WERI-Rb-1 (cell line): ENCODE data around the gene RPLP2.

Experiments used
- DNase-seq: peaks from one replicate; pipeline ENCODE4 v3.0.0-alpha.2; 2020
- H3K27ac ChIP-seq: fragments of 250-450 bp; sonication (Bioruptor Pico); 2 replicates; pipeline ENCODE4 v1.5.1; 2020; ENCODE audit warnings: mild to moderate bottlenecking, moderate library complexity
- H3K27me3 ChIP-seq: fragments of 250-450 bp; sonication (Bioruptor Pico); 2 replicates; pipeline ENCODE4 v1.5.1; 2021; ENCODE audit warnings: mild to moderate bottlenecking, low read depth, moderate library complexity; ENCODE audit not compliant: insufficient read depth, severe bottlenecking
- H3K36me3 ChIP-seq: fragments of 250-450 bp; sonication (Bioruptor Pico); 2 replicates; pipeline ENCODE4 v1.5.1; 2020; ENCODE audit warnings: mild to moderate bottlenecking, moderate library complexity
- H3K4me3 ChIP-seq: 2 replicates; pipeline ENCODE4 v1.5.1; 2011; ENCODE audit warnings: low read depth, mild to moderate bottlenecking, control low read depth, low read length
- H3K9me3 ChIP-seq: fragments of 250-450 bp; sonication (Bioruptor Pico); 2 replicates; pipeline ENCODE4 v1.5.1; 2021; ENCODE audit warnings: mild to moderate bottlenecking, moderate library complexity; ENCODE audit not compliant: severe bottlenecking
- TF ChIP-seq, protein P1 (sequence below): IDR thresholded peaks from 2 replicates; pipeline ENCODE4 v1.5.1; 2011; ENCODE audit warnings: low read depth, mild to moderate bottlenecking, control low read depth, inconsistent platforms, low read length

The RPLP2 gene

DNA sequence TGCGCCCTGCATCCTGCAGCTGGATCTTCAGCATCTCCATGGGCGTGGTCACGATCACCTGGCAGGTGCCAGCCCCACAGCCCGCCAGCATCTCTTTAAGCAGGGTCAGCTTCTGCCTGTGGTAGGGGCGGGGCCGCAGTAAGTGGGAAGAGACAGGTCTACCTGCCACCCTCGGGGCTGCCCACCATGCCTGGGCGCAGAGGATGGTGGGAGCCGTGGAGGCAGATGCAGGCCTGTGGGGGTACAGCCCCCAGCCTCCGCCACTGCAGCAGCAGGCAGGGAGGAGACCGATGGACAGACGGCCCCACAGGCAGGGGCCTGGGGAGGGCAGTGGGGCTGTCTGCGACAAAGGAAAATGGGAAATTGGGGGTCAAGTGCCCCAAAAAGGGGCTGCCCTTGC, 16.9 kb upstream of the RPLP2 start:
- no peaks in the 10 kb centered on the region for H3K9me3 ChIP-seq
- peaks cover 35% of the 10 kb centered on the region for H3K36me3 ChIP-seq
- H3K4me3 ChIP-seq: no peak overlapping the region
- TF ChIP-seq, protein P1, sequence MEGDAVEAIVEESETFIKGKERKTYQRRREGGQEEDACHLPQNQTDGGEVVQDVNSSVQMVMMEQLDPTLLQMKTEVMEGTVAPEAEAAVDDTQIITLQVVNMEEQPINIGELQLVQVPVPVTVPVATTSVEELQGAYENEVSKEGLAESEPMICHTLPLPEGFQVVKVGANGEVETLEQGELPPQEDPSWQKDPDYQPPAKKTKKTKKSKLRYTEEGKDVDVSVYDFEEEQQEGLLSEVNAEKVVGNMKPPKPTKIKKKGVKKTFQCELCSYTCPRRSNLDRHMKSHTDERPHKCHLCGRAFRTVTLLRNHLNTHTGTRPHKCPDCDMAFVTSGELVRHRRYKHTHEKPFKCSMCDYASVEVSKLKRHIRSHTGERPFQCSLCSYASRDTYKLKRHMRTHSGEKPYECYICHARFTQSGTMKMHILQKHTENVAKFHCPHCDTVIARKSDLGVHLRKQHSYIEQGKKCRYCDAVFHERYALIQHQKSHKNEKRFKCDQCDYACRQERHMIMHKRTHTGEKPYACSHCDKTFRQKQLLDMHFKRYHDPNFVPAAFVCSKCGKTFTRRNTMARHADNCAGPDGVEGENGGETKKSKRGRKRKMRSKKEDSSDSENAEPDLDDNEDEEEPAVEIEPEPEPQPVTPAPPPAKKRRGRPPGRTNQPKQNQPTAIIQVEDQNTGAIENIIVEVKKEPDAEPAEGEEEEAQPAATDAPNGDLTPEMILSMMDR: no peak
- H3K27ac ChIP-seq: peak overlapping the region; percentile 84
- no peak for DNase-seq
- no peaks in the 10 kb centered on the region for H3K27me3 ChIP-seq

DNA sequence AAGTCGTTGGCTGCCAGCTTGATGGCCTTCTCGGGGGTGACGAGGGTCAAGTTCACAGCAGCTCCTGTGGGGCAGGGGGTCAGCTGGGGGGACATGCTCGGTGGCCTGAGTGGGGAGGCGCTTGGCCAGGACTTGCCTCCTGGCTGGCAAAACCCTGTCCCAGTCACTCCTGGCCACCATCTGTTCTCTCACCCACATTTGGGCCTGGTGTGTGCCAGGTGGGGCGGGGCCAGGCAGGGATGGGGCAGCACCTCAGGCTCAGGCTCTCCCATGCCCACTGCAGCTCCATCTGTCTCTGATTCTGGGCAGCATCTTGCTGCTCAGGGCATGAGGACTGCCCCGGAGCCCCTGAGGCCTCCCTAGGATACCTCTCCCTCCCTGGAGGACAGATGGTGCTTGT, 16.2 kb upstream of the RPLP2 start:
- Histone ChIP-seq H3K27me3 (no peaks in the 10 kb centered on the region), H3K9me3 (no peaks in the 10 kb centered on the region), H3K27ac (peak overlapping the region; percentile 84), H3K4me3 (peak overlapping the region; percentile 3; the same call in 1 of the 2 replicates), H3K36me3 (peaks cover 37% of the 10 kb centered on the region)
- TF ChIP-seq, protein P1: no peak
- DNase-seq: no peak

DNA sequence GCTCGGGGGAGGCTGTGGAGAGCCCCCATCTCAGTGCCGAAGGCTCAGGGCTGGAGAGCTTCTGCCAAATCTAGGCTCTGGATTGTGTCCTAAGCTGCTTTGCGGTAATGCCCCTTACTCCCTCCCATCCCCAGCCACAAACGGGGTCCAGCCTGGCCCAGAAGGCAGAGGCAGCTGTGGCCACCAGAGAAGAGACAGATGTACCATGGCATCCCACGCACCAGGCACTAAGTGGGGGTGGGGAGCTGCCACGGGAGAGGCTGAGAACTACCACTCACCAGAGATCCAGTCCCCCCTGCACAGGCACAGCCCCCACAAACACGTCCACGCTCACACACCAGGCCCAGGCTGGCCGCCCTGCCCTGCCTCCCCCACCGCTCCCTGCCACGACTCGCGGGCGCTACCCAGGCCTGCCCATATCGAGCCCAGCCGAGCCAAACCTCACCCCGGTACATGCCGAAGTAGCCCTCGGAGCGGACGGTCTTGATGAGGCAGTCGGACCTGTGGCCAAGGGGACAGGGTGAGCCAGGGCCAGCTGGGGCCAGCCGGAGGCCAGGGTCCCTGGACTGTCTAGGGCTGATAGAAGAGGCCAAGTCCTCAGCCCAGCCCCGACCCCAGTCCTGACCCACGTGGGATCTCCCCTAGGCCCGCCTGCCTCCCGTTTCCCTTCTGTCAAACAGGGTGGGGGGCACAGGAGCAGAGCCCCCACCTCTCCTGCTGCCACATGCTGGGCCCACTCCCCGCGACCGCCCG, 15.6 kb upstream of the RPLP2 start:
- H3K36me3 ChIP-seq: peaks cover 44% of the 10 kb centered on the region
- peak overlapping the region; percentile 68 for H3K4me3 ChIP-seq
- H3K27ac ChIP-seq: peak overlapping the region; percentile 84
- TF ChIP-seq, protein P1: no peak
- H3K9me3 ChIP-seq: no peaks in the 10 kb centered on the region
- no peaks in the 10 kb centered on the region for H3K27me3 ChIP-seq
- peak; percentile 78 for DNase-seq

DNA sequence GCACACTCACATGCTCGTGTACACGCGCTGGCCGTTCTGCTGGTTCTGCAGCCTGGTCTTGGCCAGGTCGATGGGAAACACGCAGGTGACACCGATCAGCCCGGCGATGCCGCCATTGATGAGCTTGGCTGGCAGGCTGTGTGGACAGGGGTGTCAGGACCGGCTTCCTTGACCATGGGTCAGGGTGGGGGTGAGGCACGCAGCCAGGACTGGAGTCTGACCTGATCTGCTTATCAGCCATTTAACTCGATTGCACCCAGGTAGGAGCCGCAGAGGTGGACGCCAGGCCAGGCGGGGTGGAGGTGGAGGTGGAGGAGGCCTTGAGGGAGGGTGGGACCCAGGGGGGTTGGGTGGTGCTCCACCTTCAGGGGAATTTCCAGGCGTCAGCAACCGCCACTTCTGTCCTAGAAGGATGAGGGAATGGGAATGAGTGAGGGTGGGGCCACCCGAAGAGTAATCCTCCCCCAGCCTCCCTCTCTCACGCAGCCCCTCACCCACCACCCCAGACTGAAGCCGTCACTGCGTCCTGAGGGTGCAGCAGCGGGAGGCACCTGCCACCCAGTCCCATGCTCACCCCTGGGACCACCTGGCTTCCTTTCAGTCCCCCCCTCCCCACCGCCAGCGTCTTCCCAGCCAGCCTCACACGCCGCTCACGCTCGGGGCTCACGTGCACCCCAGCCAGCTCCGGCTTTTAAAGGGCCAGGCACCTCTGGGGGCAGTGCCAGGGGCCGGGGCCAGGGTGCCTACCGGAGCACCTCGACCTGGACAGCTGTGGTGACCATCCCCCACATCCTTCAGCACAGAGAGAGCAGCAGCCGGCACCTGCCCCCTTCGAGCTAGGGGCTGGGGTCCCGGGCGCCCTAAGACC, 14.8 kb upstream of the RPLP2 start:
- Histone ChIP-seq H3K27ac (peak overlapping the region; percentile 84), H3K4me3 (peak overlapping the region; percentile 68), H3K9me3 (no peaks in the 10 kb centered on the region), H3K27me3 (no peaks in the 10 kb centered on the region), H3K36me3 (peaks cover 52% of the 10 kb centered on the region)
- DNase-seq: peak; percentile 60
- TF ChIP-seq, protein P1: no peak

DNA sequence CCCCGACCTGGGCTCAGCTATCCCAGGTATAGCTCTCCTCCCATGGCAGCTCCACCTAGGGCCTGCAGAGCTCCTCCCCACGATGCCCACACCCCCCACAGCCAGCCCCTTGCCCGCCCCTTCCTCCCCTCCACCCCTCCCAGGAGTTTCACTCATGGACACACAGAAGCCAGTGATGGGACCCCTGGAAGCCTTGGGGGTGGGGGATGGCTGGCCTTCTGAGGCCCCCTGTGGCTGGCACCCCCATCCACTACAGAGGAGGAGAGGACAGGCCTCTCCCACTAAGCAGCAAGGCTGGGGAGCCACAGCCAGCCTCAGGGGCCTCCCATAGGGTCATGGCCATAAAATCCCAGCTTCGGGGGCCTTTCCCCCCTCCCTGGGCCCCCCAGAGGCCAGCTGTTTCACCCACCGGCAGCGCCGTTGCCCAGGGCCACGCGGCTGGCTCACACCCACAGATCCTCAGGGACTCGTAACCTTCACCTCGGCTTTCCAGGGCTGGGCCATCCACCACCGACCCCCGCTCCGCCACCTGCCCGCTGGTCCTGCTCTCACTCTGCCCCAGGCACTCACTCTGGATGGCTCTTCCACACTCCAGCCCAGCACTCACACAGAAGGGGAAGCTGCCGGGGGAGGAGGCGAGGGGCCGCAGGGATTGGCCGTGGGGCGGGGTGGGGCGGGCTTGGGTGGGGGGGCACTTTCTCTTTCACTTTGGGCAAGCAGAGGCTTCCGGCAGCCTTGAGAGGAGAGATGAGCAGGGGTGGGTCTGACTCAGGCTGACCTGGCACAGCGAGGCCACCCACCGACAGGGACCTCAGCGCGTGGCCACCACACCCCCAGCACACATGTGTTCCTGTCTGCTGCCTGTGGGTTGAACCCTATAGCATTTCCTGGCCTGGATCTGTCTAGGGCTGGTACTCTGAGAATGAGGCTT, 13.9 kb upstream of the RPLP2 start:
- Histone ChIP-seq H3K4me3 (peak overlapping the region; percentile 68), H3K27ac (peak overlapping the region; percentile 97), H3K27me3 (no peaks in the 10 kb centered on the region), H3K36me3 (peaks cover 56% of the 10 kb centered on the region), H3K9me3 (no peaks in the 10 kb centered on the region)
- TF ChIP-seq, protein P1: no peak
- DNase-seq: peak; percentile 69
